HG02973 (cell line): ENCODE measurements around the gene GARNL3.

ENCODE experiments used
- ATAC-seq: cut with Tn5 transposase; IDR thresholded peaks from one replicate; pipeline ENCODE4 v1.9.1; 2021; ENCODE audit warnings: moderate library complexity; ENCODE audit not compliant: unreplicated experiment

Gene GARNL3

GRCh38 chr9:127397646-127398274, 133.2 kb downstream of the GARNL3 start:
- no peak for ATAC-seq

- ATAC-seq = no peak
Observed at GRCh38 chr9:127398275-127398647, 133.7 kb downstream of the GARNL3 start.

DNA sequence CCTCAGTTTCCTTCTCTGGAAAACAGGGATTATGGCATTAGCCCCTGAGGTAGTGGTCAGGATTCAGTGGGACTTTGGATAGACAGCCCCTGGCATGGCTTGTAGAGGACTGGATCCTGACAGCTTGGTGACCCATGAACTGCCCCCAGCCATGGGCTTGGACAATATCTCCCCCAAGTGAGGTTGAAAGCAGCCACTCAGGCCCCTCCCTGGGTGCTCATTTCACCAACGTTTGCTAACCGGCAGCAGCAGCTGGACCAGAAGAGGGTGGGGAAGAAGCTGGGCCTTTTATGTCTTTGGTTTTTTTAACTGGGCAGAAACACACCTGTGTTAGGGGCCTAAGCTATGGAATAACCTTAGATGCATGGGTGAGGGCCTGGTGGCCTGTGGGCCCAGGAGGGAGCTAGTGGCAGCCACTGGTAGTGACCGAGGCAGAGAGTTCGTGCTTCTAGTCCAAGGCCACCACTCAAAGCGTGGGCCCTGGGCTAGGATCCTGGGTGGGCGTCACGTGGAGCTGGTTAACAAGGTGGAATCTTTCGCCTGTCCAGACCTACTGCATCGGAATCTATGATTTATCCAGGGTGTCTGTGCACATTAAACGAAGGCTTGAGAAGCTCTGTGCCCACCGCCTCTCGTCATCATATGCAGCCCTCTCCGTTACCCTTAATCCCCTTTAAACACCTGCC, 134.3 kb downstream of the GARNL3 start:
- ATAC-seq = no peak

DNA sequence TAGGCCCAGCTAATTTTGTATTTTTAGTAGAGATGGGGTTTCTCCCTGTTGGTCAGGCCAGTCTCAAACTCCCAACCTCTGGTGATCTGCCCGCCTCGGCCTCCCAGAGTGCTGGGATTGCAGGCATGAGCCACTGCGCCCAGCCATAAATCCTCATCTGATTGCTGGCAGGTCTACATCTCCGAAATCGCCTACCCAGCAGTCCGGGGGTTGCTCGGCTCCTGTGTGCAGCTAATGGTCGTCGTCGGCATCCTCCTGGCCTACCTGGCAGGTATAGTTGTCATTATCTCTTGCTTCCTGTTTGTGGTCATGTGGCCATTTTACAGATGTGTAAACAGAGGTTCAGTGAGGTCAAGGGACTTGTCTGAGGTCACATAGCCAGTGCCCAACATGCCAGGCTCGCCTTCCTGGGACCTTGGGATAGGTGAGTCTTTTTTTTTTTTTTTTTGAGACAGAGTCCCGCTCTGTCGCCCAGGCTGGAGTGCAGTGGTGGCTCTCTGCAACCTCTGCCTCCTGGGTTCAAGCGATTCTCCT, 135.2 kb downstream of the GARNL3 start:
- no peak for ATAC-seq

DNA sequence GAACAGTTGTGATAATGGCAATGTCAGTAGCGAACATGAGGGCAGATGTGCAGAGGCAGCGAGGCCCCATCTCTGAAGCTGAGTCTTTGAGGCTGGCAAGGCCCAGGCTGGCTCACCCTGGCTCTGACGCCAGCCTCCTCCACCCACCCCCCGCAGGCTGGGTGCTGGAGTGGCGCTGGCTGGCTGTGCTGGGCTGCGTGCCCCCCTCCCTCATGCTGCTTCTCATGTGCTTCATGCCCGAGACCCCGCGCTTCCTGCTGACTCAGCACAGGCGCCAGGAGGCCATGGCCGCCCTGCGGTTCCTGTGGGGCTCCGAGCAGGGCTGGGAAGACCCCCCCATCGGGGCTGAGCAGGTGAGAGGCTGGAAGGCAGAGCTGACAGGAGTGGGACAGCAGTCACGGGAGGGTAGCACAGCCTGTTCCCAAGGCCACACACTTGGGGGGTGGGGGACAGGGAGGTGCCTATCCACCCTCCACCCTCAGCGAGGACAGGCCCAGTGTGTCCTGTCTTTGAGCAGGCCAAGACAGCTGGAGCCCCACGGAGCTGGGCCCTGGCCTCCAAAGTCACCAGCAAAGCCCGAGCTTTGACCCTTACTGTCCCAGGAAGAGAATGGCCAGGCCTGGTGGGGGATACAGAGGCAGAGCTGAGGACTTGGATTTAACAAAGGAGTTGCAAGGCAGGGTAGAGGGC, 138.0 kb downstream of the GARNL3 start:
- ATAC-seq = no peak

GRCh38 chr9:127403507-127404192, 139.1 kb downstream of the GARNL3 start:
- no peak for ATAC-seq

- ATAC-seq = no peak
Observed at GRCh38 chr9:127404631-127405030, 140.1 kb downstream of the GARNL3 start.

DNA sequence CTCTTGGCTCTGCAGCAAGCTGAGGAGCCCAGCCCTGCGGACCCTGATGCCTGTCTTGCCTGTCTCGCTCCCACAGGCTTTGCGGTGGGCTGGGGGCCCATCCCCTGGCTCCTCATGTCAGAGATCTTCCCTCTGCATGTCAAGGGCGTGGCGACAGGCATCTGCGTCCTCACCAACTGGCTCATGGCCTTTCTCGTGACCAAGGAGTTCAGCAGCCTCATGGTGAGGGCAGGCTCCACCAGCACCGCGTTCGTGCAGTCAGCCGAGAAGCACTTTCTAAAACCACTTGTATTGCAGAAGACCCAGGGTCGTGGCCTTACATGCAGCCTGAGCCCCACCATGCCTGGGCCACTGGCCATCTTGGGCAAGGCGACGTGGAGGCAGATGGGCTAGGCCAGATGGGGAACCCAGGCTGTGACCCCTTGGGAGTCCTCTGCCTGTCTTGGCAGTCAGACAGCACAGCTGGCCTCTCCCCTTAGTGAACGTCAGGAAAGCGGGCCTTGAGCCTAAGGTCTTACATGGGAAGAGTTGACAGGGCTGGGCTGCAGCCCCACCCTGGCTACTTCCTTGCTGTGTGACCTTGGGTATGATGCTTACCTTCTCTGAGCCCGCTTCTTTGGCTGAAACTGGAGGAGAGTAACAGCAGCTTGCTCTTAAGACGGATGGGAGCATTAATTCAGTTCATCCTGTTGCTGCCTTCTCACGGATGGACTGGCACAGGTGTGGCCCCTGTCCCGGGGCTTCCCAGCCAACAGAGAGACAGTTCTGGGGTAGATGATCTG, 141.0 kb downstream of the GARNL3 start:
- ATAC-seq = no peak

GRCh38 chr9:127406799-127407491, 142.4 kb downstream of the GARNL3 start:
- no peak for ATAC-seq

DNA sequence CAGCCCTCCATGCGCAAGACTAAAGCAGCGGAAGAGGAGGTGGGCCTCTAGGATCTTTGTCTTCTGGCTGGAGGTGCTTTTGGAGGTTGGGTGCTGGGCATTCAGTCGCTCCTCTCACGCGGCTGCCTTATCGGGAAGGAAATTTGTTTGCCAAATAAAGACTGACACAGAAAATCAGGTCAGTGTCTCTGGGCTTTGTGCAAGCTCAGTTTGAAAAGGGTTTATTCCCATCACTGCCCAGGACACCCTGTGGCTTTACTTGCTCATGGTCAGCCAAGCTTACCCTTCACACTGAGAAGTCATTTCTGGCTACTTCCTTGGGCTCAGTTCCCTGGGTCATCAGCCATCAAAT, 142.9 kb downstream of the GARNL3 start:
- ATAC-seq = no peak

DNA sequence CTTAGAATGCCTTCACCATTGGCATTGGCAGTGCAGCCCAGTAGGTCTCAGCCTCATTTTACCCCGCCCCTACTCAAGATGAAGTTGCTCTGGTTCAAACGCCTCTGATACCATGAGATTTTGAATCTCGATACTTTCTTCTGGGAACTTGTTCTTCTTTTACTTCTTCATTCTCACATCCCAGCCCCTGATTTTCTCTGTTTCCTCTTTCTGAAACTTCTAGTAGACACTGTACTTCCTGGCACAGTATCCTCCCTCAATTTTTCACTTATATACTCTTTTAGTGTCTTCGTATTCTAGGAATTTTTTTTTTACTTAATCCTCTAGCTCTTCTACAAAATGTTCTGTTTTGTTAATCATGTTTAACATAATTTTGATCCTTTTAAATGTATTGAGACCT, 146.5 kb downstream of the GARNL3 start:
- ATAC-seq = no peak

DNA sequence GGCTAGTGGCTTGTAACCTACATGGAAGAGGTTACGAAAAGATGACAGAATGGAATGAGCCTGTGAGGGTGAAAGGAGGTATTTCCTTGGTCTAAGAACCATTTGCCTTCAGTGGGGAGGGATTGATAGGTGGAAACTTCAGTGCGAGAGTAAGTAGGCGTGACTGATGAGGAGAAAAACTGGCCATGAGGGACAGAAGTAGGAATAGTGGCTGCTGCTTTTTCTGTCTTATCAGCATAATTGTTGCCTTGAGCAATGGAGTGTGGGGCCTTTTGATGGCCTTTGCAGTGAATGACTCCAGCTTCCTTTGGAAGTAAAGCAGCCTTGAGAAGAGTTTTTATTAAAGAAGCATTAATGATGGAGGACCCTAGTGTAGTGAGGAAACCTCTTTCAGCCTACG, 150.6 kb downstream of the GARNL3 start:
- no peak for ATAC-seq

DNA sequence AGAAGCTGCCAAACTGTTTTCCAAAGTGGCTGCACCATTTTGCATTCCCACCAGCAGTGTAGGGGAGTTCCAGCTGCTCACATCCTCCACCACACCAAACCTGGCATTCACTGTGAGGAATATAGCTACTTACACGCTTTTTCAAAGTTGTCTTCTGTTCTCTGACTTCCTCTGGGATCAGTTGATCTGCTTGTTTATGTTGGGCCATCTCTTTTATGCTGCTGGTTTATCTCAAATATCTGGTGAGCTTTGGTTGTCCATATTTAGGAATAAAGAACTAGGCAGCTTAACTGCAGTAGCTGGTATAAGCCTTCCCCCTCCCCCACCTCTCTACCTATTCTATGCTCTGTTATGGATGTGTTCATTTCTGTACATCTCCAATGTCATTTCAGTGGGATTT, 151.1 kb downstream of the GARNL3 start:
- ATAC-seq = no peak

- ATAC-seq = no peak
Observed at GRCh38 chr9:127417131-127418036, 152.8 kb downstream of the GARNL3 start.

DNA sequence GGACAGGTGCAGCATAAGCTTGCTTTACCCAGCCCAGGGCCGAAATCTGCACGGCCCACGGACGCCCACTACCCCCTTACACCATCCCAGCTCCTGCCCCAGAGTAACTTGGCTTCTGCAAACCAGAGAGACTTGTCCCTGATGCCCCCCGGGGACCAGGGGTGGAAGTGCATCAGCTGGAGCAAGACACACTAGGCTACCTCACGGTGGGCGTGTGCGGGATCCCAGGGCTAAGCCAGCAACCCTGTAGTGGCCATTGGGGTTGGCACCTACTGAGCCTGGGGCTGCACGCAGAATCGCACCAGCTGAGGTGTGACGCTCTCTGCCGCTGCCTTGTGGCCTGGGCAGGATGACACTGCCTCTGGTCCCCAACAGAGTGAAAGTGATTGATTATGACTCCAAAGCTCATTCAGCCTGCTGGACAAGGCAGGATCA, 153.5 kb downstream of the GARNL3 start:
- no peak for ATAC-seq

DNA sequence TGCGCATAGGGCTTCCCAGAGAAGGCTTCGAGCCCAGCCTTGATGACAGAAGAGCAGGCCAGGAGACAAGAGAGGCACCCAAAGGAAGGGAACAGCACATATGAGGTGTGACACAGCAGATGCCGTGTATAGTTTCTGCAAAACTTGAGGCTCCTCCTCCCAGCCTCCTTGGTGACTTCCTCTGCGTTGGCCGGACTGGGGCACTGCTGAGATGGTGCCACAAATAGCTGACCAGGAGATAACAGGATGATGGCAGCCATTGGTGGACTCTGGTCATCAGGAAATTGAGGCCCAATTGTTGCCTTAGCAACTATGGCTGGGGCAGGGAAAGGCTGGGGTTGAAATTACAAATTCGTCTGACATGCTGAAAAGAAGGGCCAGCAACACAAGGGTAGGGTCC, 154.8 kb downstream of the GARNL3 start:
- no peak for ATAC-seq

GRCh38 chr9:127421057-127421456, 156.5 kb downstream of the GARNL3 start:
- ATAC-seq = no peak

- ATAC-seq = no peak
Observed at GRCh38 chr9:127422133-127422782, 157.7 kb downstream of the GARNL3 start.

DNA sequence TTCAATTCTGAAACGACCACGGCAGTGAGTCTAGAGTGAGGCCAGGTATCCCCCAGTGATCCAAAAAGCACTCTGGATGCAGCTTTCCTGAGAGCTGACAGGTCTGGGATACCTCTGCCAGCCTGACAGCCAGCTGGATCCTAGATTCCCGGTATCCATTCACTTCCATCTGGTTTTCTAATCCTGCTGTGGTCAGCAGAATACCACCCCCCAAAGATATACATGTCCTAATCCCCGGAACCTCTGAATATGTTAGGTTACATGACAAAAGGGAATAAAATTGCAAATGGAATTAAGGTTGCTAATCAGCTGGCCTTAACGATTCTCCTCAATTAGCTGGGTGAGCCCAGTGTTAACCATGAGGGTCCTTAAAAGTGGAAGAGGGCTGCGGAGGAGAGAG, 158.2 kb downstream of the GARNL3 start:
- no peak for ATAC-seq
